ENCODE data around the gene B3GLCT.

DNA sequence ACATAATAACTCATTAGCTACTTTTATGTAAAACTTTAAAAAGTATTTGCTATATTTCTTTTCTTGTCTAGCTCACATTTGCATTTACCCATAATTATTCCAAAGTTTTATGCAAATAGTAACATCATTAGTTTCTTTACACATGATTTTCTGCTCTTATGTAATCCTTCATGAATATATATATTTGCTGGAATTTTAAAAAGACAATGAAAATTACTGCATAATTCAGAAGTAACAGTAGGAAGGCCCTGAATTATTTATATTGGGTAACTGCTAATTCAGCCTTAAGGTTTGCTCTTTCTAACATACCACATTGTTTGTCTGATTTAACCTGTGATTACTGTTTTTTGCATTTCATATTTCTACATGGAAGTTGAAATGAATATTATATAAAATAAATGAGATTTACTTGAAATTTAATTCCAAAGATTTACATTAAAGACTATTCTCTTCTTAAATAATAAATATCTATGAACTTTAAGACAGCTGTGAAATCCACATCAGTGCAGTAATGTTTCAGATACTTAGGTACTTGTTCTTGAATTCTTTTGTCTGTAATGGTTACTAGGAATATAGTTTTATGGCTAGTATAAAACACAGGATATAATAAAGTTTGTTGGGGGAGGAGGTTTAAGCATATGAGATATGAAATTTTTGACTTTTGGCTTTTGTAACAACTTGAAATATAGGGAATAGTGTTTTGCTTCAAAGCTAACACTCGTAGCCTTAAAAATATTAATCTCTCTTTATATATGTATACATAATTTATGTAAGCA lies 46.0 kb downstream of the B3GLCT start:
- TF ChIP-seq, protein P1, sequence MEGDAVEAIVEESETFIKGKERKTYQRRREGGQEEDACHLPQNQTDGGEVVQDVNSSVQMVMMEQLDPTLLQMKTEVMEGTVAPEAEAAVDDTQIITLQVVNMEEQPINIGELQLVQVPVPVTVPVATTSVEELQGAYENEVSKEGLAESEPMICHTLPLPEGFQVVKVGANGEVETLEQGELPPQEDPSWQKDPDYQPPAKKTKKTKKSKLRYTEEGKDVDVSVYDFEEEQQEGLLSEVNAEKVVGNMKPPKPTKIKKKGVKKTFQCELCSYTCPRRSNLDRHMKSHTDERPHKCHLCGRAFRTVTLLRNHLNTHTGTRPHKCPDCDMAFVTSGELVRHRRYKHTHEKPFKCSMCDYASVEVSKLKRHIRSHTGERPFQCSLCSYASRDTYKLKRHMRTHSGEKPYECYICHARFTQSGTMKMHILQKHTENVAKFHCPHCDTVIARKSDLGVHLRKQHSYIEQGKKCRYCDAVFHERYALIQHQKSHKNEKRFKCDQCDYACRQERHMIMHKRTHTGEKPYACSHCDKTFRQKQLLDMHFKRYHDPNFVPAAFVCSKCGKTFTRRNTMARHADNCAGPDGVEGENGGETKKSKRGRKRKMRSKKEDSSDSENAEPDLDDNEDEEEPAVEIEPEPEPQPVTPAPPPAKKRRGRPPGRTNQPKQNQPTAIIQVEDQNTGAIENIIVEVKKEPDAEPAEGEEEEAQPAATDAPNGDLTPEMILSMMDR (conservative IDR thresholded peaks at IDR 0.05; ENCODE audit: low read depth, low read length): no peak
- no peak for TF ChIP-seq EZH2phosphoT487 (IDR thresholded peaks at IDR 0.05; ENCODE audit: borderline replicate concordance, low read length)
- no peak for TF ChIP-seq EZH2 (IDR thresholded peaks at IDR 0.05; ENCODE audit: low read length, unreplicated experiment)

Data from PC-3 (cell line).